ENCODE data around the gene FAM76B. TPM values are rescaled to one million over a fixed set of nuclear protein-coding genes. Genes with fewer than 3 reads are reported as not detected.

FAM76B gene
- total RNA-seq, 1 donor from 2014 or later: 6.5 TPM

- no peaks in the 10 kb centered on the region for H3K9me3 ChIP-seq
- H3K4me3 ChIP-seq: no peak overlapping the region
- no peak for DNase-seq (ENCODE audit: low spot score in 2 of 2)
- no peak for TF ChIP-seq CTCF (IDR thresholded peaks at IDR 0.05)
- intact Hi-C loops (cut with DNase I): no loop called here
- H3K27me3 ChIP-seq: no peaks in the 10 kb centered on the region
- H3K4me1 ChIP-seq: no peaks in the 10 kb centered on the region
- H3K36me3 ChIP-seq: peaks cover 33 to 79% of the 10 kb centered on the region in 2 donors
- no peak overlapping the region for H3K27ac ChIP-seq
Measured at GRCh38 chr11:95776859-95777258, 12.7 kb downstream of the FAM76B start.

GRCh38 chr11:95768521-95768920, 21.1 kb downstream of the FAM76B start:
- H3K9me3 ChIP-seq: no peaks in the 10 kb centered on the region
- intact Hi-C loops (cut with DNase I): loop anchor here (5.0 kb wide), 1 partner anchor 536 kb away; the partner anchor contains the start of gene SESN3
- H3K4me1 ChIP-seq: no peaks in the 10 kb centered on the region
- no peak for TF ChIP-seq CTCF (IDR thresholded peaks at IDR 0.05)
- H3K4me3 ChIP-seq: no peak overlapping the region
- no peak overlapping the region for H3K27ac ChIP-seq
- no peaks in the 10 kb centered on the region for H3K27me3 ChIP-seq
- H3K36me3 ChIP-seq: peaks cover 8 to 13% of the 10 kb centered on the region in 2 donors
- no peak for DNase-seq (ENCODE audit: low spot score in 2 of 2)

GRCh38 chr11:95767498-95767897, 22.1 kb downstream of the FAM76B start:
- intact Hi-C loops (cut with DNase I): loop anchor here (5.0 kb wide), 1 partner anchor 535 kb away; the partner anchor contains the start of gene SESN3
- no peak for DNase-seq (ENCODE audit: low spot score in 2 of 2)
- Histone ChIP-seq H3K4me3 (no peak overlapping the region), H3K27ac (no peak overlapping the region), H3K4me1 (no peaks in the 10 kb centered on the region), H3K36me3 (peaks cover 8 to 9% of the 10 kb centered on the region in 2 donors), H3K27me3 (no peaks in the 10 kb centered on the region), H3K9me3 (no peaks in the 10 kb centered on the region)
- TF ChIP-seq CTCF (IDR thresholded peaks at IDR 0.05): no peak

GRCh38 chr11:95766701-95767100, 22.9 kb downstream of the FAM76B start:
- no peak overlapping the region for H3K27ac ChIP-seq
- H3K9me3 ChIP-seq: no peaks in the 10 kb centered on the region
- H3K36me3 ChIP-seq: peaks cover 1 to 8% of the 10 kb centered on the region in 2 donors
- TF ChIP-seq CTCF (IDR thresholded peaks at IDR 0.05): no peak
- no peak for DNase-seq (ENCODE audit: low spot score in 2 of 2)
- intact Hi-C loops (cut with DNase I): loop anchor here (5.0 kb wide), 1 partner anchor 534 kb away; the partner anchor contains the start of gene SESN3
- H3K4me3 ChIP-seq: no peak overlapping the region
- H3K4me1 ChIP-seq: no peaks in the 10 kb centered on the region
- H3K27me3 ChIP-seq: no peaks in the 10 kb centered on the region

GRCh38 chr11:95764267-95764898, 25.2 kb downstream of the FAM76B start:
- H3K4me3 ChIP-seq: no peak overlapping the region
- H3K27me3 ChIP-seq: no peaks in the 10 kb centered on the region
- no peaks in the 10 kb centered on the region for H3K4me1 ChIP-seq
- DNase-seq (ENCODE audit: low spot score in 2 of 2): no peak
- H3K27ac ChIP-seq: no peak overlapping the region
- intact Hi-C loops (cut with DNase I): loop anchor here (1.0 to 5.0 kb wide), 3 partner anchors 57 to 792 kb away; partner anchors contain the start of genes CWC15 and KDM4D
- no peaks in the 10 kb centered on the region for H3K9me3 ChIP-seq
- H3K36me3 ChIP-seq: no peaks in the 10 kb centered on the region
- TF ChIP-seq CTCF (IDR thresholded peaks at IDR 0.05): peak; percentile 47 to 69 (median 59)

All from ascending aorta (tissue), 2 donors.